Coronary artery (tissue), 2 donors: Measurements from ENCODE around the gene SREBF2.

Source experiments
- DNase-seq: peaks from one replicate; pipeline ENCODE4 v3.0.0-alpha.2; 2017; ENCODE audit warnings: low spot score
- H3K27ac ChIP-seq, 2 donors: fragments of 200-600 bp; sonication (generic); one replicate each; pipeline ENCODE4 v1.5.1; 2016 to 2019
- H3K4me3 ChIP-seq: fragments of 200-600 bp; sonication (generic); 2 replicates; pipeline ENCODE4 v1.5.1; 2016; ENCODE audit warnings: mild to moderate bottlenecking, moderate library complexity
- CTCF ChIP-seq: fragments of 200-600 bp; sonication (generic); IDR thresholded peaks from one replicate; pipeline ENCODE4 v1.5.1; 2019; ENCODE audit warnings: antibody characterized with exemption

SREBF2 gene

GRCh38 chr22:41820447-41820846, 12.5 kb upstream of the SREBF2 start:
- Histone ChIP-seq H3K4me3 (no peak overlapping the region), H3K27ac (no peak overlapping the region)
- no peak for TF ChIP-seq CTCF
- DNase-seq: no peak

GRCh38 chr22:41821471-41822316, 11.2 kb upstream of the SREBF2 start:
- Histone ChIP-seq H3K4me3 (no peak overlapping the region), H3K27ac (no peak overlapping the region)
- DNase-seq: no peak
- no peak for TF ChIP-seq CTCF

- H3K4me3 ChIP-seq: no peak overlapping the region
- H3K27ac ChIP-seq: no peak overlapping the region
- no peak for TF ChIP-seq CTCF
- no peak for DNase-seq
These were observed 10.4 kb upstream of the SREBF2 start for GRCh38 chr22:41822317-41823057.

GRCh38 chr22:41823797-41824196, 9.1 kb upstream of the SREBF2 start:
- no peak for TF ChIP-seq CTCF
- Histone ChIP-seq H3K27ac (no peak overlapping the region), H3K4me3 (no peak overlapping the region)
- DNase-seq: no peak

- H3K4me3 ChIP-seq: no peak overlapping the region
- DNase-seq: no peak
- H3K27ac ChIP-seq: peak overlapping the region in 1 of 2 donors; percentile 11
- TF ChIP-seq CTCF: no peak
These were observed 7.5 kb upstream of the SREBF2 start for GRCh38 chr22:41825376-41825775.

GRCh38 chr22:41826021-41826420, 6.9 kb upstream of the SREBF2 start:
- Histone ChIP-seq H3K27ac (peak overlapping the region in 1 of 2 donors; percentile 11), H3K4me3 (no peak overlapping the region)
- no peak for TF ChIP-seq CTCF
- no peak for DNase-seq
